Measurements from ENCODE around the gene CTU2.

Gene CTU2

DNA sequence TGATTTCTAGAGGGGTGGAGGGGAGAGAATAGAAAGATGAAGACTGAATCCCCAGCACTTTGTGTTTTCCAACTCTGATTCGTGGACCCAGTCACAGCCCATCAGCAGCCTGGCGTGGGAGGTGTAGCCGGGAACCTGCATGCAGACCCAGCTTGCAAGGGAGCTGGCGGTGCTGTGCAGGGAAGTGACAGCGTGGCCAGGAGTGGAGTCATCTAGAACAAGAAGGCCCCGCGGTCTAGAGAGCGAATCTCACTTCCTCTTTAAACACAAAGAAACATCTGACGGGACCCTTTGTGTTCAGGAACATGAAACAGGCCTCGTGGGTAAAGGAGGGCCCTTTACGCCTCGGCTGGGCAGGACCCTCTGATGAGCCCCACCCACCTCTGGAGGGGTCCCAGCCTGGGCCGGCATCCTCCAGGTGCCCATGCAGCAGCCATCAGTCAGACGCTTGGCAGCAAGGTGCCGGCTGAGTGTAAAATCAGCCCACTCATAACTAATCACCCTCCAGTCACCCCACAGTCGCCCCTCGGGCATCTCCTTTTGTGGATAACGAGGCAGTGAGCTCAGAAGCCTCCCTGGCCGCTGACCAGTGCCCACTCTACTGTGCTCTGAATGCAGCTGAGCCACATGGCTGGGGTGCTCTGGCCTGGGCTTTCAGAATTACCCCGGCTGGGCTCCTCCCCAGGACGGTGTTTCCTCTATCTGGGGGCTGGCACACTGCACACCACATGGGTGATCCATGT is 24.4 kb upstream of the CTU2 start:
- no peak for DNase-seq

DNA sequence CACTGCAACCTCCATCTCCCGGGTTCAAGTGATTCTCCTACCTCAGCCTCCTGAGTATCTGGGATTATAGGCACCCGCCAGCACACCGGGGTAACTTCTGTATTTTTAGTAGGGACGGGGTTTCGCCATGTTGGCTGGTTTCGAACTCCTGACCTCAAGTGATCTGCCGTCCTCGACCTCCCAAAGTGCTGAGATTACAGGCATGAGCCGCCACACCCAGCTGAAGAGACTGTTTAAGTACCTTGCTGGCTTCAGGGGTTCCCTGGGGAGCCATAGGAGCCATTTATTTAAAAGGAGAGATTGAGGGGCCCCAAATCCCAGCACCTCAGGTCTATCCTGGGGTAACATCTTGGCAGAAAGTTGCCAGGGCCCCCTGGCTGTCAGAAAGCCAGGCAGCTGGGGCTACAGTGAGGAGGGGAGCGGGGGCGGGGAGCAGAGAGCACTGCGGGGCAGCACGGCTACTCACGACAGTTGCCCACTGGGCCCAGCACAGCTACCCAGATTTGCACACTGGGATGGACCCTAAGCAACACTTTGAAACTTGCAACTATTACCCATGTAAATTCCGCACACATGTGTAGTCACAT is 21.6 kb upstream of the CTU2 start:
- no peak for DNase-seq

GRCh38 chr16:88685156-88686061 is 20.9 kb upstream of the CTU2 start:
- DNase-seq: peak; percentile 69

DNA sequence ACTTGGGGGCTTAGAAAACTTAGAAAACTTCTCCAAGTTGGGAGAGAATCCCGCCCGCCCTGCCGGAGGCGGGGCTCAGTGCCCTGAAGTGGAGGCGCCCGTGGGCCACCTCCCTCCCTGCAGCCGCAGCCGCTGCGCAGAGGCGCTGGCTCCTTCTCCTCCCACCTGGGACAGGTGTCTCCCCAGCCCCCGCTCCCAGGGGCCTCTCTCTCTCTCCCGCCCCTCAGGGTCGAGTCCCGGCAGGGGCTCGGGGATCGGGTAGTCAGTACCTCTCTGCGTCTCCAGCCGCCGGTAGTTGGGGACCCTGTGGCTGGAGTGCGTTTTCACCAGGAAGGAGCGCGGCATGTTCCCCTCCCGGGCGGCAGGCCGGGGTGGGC is 20.3 kb upstream of the CTU2 start:
- DNase-seq: no peak

DNA sequence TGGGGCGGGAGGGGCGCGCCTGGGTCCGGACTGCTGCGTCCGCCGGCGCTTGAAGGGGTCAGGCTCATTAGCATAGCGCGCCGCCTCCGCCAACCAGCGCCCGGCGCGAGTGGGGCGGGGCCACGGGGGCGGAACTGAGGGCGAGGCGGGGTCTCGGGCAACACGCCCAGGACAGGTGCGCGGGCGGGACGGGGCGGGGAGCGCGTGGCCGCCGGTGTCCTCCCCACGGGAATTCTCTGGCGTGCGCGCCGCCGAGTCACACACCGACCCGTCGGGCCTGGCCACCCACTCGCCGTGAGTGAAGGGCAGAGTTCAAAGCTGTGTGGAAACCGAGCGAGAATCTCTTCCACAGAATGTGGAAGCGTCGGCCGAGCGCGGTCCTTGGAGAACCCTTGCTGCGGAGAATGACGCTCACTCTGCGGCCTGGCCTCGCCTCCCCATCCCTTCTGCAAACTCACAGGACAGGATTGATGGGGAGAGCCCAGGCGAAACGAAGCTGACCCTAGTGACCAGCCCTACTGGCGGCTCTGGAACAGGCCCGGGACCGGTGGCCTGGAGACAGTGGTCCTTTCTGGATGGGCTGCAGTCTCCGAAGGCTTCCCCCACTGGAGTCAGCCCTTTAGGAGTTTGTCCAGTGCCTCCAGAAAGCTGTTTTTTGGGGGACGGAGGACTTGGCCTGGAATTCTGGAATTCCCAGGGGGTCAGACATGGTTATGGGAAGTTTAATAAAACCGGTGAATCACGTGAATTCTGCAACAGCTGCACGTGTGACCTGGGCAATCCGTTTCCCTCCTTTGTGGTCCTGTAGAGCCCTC is 19.7 kb upstream of the CTU2 start, which contains the start of gene SNAI3:
Gene SNAI3, minus strand, starts transcription at position 69 of the 815 bp plus-strand sequence. CDS start 101 bp downstream, outside the sequence.
- DNase-seq: peak; percentile 43

DNA sequence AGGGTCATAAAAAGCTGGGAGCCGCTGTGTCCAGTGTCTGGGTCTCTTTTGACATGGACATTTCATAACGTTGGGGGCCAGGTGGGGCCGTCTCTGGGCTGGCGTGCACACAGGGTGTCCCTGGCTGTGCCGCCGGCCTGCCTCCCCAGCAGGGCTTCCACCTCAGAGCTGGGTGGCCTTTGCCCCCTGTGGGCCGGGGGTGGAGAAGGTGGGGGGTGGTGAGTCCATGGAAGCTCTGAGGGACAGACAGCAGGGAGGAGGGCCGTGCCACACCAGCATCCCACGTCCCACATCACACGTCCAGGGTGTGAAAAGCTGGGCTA is 19.1 kb upstream of the CTU2 start:
- no peak for DNase-seq

DNA sequence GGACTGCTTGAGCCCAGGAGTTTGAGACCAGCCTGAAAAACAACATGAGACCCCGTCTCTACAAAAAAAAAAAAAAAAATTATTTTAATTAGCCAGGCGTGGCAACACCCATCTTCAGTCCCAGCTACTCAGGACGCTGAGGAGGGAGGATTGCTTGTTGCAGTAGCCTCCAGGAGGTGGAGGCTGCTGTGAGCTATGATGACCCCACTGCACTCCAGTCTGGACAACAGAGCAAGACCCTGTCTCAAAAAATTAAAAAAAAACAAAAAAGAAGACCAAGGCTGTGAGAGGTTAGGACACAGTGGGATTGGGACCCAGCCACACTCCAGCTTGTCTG is 18.7 kb upstream of the CTU2 start:
- no peak for DNase-seq

DNA sequence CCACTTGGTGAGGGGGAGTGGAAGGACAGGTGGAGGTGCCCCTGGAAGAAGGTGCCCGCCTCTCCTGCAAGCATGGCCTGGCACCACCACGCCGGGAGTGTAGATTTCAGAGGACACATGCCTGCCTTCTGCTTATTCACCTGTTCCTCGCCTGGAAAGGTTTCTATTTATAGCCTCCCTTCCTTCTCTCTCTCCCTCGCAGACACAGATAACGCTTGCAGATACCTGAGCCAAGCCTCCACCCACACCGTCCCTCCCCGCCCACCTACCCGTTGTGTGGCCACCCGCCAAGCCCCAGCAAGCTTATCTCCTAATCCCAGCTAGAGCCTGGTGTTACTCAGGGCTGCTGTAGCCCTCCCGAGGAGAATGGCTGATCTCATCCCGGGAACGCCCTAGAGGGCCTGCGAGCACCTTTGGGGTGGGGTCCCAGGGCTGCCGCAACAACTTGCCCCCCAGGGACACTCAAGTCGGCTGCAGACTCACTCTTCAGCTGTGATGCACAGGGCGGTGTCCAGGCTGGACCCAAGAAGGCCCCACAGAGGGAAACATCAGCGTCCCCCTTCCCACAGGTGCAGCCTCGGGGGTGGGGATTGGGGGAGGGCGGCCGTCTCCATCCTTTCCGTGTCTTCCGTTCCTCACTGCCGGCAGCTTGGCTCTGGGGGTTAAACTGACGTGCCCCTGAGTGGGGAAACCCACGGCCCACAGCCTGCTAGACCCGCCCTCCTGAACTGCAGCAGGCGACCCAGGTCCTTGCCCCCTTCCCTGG is 18.1 kb upstream of the CTU2 start:
- no peak for DNase-seq

GRCh38 chr16:88690341-88691128 is 15.8 kb upstream of the CTU2 start:
- DNase-seq: no peak

GRCh38 chr16:88691129-88691813 is 15.0 kb upstream of the CTU2 start:
- DNase-seq: no peak

GRCh38 chr16:88691924-88692560 is 14.3 kb upstream of the CTU2 start:
- no peak for DNase-seq

DNA sequence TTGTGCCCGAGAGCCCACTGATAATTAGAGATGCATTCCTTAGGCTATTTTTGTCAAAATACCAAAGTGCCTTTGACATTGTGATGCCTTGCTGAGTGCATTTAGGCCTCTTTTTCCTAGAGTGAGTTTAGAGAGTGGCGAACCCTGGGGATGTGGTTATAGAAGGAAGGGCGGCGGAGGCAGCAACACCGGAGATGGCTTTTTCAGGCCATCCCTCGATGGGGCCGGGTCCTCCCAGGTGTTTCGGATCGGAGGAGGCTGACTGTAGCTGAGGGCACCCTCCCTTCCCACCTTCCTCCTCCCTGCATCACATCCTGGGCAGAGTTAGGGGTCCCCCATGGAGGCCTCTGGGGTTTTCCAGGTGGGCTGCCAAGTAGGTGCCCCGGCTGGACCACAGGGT is 13.4 kb upstream of the CTU2 start:
- no peak for DNase-seq

GRCh38 chr16:88693420-88694177 is 12.7 kb upstream of the CTU2 start:
- no peak for DNase-seq

DNA sequence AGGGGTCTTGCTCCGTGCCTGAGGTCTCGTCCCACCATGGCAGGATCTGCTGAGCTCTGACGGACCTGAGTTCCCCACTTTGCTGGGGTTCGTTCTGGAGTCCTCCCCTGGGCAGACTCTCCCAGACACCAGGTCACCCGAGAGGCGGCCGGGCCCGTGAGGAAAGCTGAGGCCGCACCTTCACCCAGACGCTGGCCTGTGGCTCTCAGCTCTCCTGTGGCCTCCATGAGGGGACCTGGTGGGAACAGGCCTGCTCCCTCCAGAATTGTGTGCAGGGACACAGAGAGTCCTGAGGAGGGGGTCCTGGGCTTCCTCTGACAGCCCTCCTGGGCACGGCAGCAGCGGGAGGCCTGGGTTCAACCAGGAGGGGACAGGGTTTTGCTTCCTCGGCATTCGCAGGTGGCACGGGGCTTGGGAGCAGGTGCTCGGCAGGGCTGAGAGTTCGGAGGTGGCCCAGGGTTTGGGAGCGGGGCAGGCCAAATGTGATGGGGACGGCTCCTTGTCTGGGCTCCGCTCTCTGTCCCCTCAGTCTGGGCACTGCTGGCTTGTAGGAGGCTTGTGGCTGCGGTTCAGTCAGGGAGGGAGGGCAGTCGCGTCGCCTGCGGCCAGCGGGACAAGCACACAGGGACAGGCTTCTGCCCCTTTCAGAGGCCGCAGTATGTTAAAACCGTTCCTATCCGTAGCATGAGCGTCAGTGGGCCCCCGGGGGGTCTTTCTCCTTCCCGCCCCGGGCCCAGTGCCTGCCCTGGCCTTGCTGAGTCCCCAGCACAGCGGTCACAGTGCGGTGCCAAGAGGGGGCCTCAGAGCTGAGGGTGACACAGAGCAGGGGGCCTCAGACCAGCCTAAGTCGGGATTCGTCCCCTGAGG is 11.8 kb upstream of the CTU2 start:
- no peak for DNase-seq

DNA sequence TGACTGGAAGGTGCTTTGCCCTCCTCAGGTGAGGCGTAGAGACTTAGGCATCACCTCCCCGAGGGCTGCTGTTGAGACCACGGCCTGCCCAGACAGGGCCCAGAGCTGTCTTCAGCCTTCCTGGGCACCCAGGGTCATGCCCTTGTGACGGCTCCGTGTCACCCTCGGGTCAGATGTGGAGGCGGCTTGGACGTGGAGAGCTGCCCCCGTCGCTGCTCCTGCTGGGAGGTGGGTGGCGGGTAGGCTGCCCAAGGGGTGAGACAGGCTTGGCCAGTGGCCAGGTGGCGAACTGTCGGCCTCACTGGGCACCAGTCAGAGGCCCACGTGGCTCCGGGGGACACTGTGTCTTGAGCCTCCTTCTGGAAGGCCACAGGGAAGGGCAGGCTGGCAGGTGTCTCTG is 11.1 kb upstream of the CTU2 start:
- no peak for DNase-seq

- no peak for DNase-seq
These were observed 10.6 kb upstream of the CTU2 start for GRCh38 chr16:88695753-88696152.

GRCh38 chr16:88696441-88696840 is 9.9 kb upstream of the CTU2 start:
- DNase-seq: no peak

DNA sequence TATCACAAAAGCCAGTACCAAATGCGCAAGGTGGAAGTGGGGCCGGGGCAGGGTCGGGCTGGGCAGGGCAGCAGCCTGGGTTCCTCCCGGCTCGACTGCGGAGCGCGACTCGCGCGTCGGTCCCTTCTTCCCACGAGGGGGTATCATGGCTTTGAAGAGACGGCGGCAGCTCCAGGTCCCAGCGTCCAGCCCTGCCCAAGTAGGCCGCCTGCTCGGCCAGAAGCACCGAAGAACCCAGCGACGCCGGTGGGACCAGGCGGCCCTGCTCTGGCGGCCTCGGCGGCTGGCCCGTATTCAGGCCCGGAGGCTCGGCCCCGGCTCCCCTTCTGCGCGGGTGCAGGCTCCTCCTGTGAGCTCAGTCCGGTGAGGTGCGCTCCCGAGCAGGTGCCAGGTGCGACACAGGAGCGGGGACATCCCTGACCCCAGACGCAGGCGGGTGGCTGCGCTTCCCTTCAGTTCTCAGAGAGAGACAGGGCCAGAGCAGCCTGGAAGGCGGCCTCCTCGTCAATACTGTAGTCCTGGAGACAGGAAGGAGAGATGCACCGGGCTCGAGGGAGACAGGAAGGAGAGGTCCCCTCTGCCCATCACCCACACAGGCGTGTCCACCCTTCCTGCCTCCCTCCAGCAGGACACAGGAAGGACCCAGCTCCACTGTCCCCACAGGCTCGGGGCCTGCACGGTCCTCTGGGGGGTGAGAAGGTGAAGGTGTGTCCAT is 9.0 kb upstream of the CTU2 start:
- DNase-seq: no peak
